ENCODE results near the gene STH. TPM values are rescaled to one million over a fixed set of nuclear protein-coding genes. Genes with fewer than 3 reads are reported as not detected.
"Not testable (repeated sequence)": the region's sequence is repeated elsewhere in the genome, so short reads cannot be mapped to it uniquely, and the experiment has no call there.

Gene STH, protein sequence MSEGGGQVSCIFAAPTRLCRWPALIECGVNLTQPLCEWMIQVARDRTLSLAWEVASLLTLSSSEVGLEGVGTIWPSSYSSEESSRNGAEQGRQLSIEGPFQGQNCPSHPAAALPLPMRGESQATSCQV
- total RNA-seq, result not detected in 2 replicates

DNA sequence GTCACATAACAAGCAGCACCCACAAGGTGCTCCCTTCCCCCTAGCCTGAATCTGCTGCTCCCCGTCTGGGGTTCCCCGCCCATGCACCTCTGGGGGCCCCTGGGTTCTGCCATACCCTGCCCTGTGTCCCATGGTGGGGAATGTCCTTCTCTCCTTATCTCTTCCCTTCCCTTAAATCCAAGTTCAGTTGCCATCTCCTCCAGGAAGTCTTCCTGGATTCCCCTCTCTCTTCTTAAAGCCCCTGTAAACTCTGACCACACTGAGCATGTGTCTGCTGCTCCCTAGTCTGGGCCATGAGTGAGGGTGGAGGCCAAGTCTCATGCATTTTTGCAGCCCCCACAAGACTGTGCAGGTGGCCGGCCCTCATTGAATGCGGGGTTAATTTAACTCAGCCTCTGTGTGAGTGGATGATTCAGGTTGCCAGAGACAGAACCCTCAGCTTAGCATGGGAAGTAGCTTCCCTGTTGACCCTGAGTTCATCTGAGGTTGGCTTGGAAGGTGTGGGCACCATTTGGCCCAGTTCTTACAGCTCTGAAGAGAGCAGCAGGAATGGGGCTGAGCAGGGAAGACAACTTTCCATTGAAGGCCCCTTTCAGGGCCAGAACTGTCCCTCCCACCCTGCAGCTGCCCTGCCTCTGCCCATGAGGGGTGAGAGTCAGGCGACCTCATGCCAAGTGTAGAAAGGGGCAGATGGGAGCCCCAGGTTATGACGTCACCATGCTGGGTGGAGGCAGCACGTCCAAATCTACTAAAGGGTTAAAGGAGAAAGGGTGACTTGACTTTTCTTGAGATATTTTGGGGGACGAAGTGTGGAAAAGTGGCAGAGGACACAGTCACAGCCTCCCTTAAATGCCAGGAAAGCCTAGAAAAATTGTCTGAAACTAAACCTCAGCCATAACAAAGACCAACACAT, at the start of gene STH:
Gene STH (plus strand): TSS at position 264 of the 913 bp plus-strand sequence. CDS start 30 bp downstream, at position 294.
- DNase-seq (ENCODE audit: extremely low read depth, low read depth, low spot score), result no peak

DNA sequence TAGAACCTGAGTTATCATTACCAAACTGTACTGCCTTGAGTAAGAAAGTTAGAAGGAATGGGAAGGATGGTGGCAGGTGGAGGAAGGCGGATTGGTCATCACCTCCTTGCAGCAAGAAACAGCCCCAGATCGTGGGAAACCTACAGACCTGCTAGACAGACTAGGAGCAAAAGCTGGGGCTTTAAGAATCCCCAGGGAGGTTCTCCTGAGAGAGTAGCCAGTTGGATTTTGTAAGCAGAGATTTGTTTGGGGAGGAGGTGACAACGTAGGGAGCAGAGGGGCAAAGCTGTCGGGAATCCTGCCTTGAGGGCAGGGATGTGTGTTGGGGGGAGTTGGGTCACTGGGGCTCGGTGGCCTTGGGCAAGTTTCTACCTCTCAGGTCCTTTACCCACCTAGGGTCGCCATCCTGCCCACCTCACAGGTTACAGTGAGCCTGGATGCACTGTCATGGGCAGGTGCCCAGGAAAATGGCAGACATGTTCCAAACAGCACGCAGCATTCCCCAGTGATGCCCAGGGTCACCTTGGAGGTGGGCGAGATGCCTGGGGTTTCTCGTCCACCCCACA, 49.2 kb upstream of the STH start:
- DNase-seq (ENCODE audit: extremely low read depth, low read depth, low spot score), result no peak

DNA sequence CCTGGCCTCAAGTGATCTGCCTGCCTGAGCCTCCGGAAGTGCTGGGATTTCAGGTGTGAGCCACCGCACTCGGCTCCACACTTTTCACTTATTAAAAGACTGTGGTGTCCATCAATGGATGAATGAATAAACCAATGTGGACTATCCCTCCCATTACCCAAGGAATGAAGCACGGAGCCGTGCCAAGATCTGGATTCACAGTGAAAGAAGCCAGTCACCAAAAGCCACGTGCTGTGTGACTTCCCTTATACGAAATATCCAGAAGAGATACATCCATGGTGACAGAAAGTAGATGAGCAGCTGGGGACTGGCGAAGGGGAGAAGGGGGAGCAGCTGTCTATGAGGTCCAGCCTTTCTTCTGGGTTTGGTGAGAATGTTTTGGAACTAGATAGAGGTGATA, 48.2 kb upstream of the STH start:
- DNase-seq (ENCODE audit: extremely low read depth, low read depth, low spot score), result no peak

DNA sequence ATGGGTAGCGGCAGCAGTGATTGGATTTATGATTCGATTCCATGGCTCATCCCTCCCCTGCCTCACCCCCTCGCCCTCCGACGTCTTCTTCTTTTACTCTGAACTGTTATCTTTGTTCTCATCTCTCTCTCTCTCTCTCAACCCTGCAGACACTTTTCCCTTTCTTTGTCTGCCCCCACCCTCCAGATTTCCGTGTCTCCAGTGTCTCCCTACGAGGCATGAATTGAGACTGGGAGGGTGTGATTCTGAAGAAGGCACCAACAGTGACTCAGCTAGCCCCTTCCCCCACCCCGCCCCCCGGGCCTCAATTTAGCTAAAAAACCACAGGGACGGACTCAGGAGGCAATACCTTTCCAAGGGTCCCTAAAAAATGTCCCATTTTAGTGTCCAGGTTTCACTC, 47.6 kb upstream of the STH start:
- DNase-seq (ENCODE audit: extremely low read depth, low read depth, low spot score), result no peak

DNA sequence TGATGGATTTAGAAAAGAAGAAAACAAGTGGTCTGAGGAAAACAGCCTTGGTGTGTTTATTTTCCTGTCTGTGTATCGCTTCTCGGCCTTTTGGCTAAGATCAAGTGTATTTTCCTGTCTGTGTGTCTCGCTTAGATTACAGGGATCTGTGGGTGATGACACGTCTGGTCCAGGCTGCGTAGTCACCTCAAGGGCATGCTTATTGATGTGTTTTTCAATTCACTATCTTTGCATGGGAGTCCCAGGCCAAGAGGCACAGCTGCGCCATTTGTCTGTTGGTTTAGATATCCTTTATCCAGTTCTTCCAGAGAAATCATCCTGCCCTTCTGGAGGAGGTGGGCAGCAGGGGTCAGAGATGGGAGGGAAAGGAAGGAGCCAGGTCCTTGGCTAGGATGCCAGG, 47.1 kb upstream of the STH start:
- DNase-seq (ENCODE audit: extremely low read depth, low read depth, low spot score), result no peak

DNA sequence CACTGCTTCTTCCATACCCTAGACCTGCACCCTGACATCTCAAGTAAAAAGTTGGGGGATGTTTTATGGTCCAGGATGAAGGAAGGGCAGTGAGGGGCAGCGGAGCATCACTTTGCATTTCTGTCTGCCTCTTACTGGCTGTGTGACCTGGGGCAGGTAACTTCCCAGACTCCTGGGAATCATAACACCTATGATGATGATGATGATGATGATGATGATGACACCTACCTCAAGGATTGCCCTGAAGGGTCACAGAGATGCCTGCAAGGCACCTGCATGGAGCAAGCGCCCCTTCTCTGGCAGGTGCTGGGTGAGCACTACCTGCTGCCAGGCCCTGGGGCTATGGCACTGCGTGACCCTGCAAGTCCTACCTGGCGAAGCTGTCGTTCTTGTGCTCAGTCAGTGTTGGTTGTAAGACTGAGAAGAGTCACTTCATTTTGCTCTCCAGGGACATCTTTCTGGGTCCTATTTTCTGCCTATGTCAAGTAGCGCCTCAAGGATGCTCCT, 46.2 kb upstream of the STH start:
- DNase-seq (ENCODE audit: extremely low read depth, low read depth, low spot score), result no peak

DNA sequence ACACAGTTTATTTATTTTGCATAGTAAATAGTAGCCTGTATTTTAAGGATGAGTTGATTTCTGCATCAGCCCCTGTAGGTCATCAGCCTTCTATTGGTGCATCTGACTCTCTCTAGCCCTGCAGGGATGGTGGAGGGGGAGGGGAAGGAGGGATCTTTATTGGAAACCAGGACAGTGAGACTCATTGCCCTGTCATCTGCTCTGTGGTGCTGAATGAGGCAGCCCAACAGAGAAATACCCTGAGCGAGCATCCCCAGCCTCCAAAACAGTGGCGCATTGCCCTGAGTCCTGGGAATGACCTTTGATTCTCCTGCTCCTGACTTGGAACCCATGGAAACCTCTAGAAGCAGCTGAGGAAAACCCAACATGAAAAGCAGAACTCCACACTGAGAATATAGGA, 45.5 kb upstream of the STH start:
- DNase-seq (ENCODE audit: extremely low read depth, low read depth, low spot score), result no peak

DNA sequence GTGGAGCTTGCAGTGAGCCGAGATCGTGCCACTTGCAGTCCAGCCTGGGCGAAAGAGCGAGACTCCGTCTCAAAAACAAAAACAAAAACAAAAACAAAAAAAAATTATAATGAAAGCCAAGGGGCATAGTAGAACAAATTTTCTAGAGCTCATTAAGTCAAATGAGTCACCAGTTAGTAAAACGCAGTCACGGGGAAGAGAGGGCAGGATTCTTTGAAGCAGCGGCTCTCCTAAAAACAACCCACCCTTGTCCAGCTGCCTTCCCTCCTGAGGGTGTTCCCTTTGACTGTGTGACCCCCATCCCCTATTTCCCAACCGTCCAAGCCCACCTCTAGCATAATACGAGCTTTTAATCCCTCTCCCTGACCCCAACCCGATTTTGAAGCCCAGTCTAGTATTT, 44.1 kb upstream of the STH start:
- DNase-seq (ENCODE audit: extremely low read depth, low read depth, low spot score), result no peak

DNA sequence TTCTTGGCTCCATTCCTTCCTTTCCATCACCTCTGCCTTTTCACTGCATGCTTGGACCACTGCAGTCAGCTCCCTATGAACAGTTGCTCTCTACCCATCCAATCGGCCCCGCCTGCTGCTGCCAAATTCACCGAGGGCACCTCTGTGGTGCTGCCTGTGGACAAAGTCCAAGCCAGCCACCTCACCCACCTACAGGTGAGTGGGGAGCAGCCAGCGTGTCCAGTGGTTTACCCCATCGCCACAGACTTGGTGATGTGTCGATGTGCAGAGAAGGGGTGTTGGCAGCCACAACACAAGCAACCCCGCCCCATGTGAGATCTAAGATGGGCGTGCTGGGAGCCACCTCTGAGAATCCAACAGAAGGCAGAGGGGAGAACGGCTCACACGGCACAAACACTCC, 43.7 kb upstream of the STH start:
- no peak for DNase-seq (ENCODE audit: extremely low read depth, low read depth, low spot score)

DNA sequence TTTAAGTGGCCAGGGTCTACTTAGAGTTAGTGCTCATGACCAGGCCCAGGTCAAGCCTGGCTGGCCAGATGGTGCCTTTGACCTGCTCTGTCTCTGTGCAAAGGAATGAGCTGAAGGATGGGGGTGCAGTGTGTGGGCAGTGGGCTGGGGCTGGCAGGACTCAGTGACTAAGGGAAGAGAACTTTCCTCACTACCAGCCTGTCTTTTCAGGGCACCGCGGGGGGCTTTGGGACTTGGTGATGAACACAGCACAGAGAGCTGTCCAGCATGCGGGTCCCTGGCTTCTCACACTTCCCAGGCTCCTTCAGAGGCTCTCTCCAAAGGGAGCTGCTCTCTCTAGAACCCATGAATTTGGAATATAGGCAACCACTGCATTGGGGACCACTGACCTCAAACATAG, 43.0 kb upstream of the STH start:
- no peak for DNase-seq (ENCODE audit: extremely low read depth, low read depth, low spot score)

DNA sequence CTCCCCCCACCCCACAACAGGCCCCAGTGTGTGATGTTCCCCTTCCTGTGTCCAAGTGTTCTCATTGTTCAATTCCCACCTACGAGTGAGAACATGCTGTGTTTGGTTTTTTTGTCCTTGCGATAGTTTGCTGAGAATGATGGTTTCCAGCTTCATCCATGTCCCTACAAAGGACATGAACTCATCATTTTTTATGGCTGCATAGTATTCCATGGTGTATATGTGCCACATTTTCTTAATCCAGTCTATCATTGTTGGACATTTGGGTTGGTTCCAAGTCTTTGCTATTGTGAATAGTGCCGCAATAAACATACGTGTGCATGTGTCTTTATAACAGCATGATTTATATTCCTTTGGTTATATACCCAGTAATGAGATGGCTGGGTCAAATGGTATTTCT, 42.3 kb upstream of the STH start:
- not testable (repeated sequence) for DNase-seq (ENCODE audit: extremely low read depth, low read depth, low spot score)

DNA sequence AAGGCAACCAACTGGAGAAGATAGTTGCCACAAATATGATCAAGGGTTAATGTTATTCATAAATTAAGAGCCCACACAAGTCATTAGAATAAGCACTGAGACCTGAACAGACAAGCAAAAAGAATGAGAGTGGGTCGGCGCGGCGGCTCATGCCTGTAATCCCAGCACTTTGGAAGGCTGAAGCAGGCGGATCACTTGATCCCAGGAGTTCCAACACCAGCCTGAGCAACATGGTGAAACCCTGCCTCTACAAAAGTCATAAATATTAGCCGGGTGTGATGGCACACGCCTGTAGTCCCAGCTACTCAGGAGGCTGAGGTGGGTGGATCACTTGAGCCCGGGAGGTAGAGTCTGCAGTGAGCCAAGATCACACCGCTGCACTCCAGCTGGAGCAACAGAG, 40.7 kb upstream of the STH start:
- no peak for DNase-seq (ENCODE audit: extremely low read depth, low read depth, low spot score)

DNA sequence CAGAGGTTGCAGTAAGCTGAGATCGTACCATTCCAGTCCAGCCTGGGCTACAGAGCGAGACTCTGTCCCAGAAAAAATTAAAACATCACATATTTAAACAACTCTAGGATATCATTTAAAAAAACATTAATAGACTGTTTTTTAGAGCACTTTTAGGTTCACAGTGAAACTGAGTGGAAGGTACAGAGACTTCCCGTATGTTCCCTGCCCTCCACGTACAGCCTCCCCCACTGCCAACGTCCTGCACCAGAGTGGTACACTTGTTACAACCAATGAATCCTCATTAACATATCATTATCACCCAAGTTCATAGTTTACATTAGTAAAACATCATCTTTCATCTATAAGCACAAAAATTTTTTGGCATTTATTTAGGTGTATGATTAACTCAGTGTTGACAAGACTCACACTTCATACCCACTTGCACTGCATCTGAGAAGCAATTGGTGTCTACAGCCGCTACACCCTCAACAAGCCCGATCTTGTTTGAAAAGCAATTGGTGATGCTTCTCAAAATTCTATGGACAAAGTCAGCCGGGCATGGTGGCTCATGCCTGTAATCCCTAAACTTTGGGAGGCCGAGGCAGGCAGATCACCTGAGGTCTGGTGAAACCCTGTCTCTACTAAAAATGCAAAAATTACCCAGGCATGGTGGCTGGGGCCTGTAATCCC, 39.9 kb upstream of the STH start:
- DNase-seq (ENCODE audit: extremely low read depth, low read depth, low spot score), result no peak

DNA sequence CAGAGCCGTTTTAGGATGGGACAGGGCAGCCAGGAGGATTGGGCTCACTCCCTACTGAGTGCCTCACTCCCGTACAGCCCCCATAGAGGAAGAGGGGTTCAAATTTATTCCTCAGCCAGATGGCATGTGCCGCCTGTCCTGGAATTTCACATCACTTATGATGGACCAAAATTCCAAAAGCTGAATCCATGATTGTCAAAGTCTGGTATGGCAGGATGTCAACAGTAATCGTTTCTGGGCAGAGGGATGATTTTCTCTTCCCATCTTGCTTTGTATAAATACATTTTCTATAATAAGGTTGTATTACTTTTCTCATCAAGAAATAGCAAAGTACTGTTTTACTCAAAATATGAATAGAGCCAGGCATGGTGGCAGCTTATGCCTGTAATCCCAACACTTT, 38.7 kb upstream of the STH start:
- DNase-seq (ENCODE audit: extremely low read depth, low read depth, low spot score), result no peak

DNA sequence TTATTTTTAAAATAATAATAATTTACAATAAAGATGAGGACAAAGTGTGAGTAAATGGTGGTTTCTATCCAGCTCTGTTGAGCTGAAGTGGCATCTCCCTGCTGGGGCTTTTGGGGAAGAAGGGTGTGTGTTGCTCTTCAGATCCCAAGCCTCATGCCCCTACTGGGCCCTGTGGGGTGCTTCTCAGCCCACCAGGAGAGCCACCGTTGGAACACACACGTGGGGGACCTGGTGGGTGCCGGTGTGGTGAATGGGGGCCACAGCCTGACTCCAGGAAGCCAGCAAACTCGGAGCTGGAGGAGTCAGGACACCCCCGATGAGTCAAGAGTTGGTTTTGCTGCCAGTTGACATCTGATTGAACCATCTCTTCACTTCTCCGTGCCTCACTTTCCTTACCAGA, 37.8 kb upstream of the STH start:
- no peak for DNase-seq (ENCODE audit: extremely low read depth, low read depth, low spot score)

DNA sequence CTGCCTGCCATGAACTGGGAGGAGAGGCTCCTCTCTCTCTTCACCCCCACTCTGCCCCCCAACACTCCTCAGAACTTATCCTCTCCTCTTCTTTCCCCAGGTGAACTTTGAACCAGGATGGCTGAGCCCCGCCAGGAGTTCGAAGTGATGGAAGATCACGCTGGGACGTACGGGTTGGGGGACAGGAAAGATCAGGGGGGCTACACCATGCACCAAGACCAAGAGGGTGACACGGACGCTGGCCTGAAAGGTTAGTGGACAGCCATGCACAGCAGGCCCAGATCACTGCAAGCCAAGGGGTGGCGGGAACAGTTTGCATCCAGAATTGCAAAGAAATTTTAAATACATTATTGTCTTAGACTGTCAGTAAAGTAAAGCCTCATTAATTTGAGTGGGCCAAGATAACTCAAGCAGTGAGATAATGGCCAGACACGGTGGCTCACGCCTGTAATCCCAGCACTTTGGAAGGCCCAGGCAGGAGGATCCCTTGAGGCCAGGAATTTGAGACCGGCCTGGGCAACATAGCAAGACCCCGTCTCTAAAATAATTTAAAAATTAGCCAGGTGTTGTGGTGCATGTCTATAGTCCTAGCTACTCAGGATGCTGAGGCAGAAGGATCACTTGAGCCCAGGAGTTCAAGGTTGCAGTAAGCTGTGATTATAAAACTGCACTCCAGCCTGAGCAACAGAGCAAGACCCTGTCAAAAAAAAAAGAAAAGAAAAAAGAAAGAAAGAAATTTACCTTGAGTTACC, 36.7 kb upstream of the STH start:
- DNase-seq (ENCODE audit: extremely low read depth, low read depth, low spot score), result no peak

DNA sequence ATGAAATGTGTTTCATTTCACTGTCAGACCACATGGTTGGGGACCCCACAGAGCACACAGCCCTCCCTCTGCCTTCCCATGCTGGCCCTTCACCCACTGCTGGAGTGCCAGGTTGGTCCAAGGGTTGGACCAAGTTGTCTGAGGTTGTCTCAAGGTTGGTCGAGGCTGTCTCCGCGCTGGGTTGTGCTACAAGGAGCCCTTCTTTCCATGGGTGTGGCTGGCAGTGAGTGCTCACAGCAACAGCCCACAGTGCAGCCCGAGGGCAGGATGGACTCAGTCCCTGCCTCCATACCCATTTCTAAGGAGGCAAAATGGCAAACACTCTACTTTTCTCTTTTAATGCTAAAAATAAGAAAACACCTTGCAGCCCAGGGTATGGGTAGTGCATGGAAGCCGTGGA, 35.8 kb upstream of the STH start:
- DNase-seq (ENCODE audit: extremely low read depth, low read depth, low spot score), result no peak

DNA sequence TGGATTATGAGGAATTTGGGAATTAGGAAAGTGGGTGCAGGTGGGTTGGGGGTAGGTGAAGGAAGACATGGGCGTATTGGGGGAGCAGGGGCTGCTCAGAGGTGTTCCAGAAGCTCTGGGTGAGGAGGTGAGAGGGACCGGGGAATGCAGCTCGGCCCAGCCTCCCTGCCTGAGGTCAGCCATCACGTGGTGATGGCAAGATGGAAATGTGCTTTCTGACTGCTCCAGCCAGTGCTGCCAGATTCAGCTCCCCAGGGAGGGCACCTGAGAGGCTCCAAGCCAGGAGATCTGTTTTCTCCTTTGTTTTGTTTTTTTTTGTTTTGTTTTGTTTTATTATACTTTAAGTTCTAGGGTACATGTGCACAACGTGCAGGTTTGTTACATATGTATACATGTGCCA, 35.2 kb upstream of the STH start:
- DNase-seq (ENCODE audit: extremely low read depth, low read depth, low spot score), result no peak

DNA sequence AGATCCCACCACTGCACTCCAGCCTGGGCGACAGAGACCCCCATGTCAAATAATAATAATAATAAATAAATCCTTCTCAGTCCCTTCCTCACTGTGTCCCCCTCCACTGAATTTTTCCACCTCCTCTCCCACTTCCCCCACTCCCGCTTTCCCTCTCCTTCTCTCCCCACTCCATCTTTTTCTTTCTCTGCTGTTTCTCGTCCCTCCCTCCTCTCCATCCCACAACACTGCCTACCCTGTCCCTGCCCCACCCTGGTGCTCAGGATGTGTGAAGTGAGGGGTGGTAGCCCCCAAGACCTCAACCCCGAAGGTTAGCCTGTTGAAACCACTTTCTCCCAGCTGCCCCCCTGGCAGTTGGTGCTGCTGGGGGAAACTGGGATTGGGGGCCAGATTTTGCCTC, 34.4 kb upstream of the STH start:
- DNase-seq (ENCODE audit: extremely low read depth, low read depth, low spot score), result no peak

DNA sequence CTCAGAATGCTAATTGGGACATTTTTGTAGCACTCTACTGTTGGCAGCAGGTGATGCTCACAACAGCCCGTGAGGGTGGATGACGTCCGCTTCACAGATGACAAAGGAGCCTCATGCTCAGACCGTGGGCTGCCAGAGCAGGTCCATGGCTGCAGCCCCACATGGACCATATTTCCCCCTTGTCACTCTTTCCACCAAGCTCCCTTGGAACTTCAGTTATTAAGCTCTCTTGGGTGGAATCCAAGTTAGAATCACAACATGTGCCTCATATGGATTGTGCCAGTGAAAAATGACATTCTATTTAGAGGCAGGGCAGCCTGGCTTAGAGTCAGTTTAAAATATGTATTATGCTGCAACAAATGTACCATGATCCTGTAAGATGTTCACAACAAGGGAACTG, 33.2 kb upstream of the STH start:
- DNase-seq (ENCODE audit: extremely low read depth, low read depth, low spot score), result no peak

Measured in glomerular endothelial cell (primary cell).